GM12873 (cell line): ENCODE results near the gene CRADD.

ENCODE experiments used
- TF ChIP-seq, protein P1 (sequence below): IDR thresholded peaks from 2 replicates; pipeline ENCODE4 v1.5.1; 2012; ENCODE audit warnings: low read depth, mild to moderate bottlenecking, moderate library complexity, low read length, control low read depth; ENCODE audit not compliant: insufficient read depth; ENCODE audit errors: missing control alignments

Gene CRADD

DNA sequence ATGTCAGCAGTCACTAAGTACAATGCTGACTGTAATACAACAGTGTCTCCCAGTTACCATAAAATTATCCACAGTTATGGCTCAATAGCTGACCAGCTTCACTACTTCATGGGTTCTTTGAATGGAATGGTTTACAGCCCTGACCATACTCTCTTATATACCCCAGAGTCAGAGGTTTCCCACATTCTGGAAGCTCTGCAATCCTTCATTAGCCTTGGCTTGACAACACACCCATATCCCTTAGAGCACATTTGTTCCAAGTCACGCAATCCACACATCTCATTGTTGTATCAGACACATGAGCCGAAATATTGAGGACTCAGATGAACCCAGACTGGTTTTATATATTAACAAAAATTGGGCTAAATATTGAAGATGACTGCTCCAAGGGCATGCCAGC lies 261.8 kb downstream of the CRADD start:
- TF ChIP-seq, protein P1, sequence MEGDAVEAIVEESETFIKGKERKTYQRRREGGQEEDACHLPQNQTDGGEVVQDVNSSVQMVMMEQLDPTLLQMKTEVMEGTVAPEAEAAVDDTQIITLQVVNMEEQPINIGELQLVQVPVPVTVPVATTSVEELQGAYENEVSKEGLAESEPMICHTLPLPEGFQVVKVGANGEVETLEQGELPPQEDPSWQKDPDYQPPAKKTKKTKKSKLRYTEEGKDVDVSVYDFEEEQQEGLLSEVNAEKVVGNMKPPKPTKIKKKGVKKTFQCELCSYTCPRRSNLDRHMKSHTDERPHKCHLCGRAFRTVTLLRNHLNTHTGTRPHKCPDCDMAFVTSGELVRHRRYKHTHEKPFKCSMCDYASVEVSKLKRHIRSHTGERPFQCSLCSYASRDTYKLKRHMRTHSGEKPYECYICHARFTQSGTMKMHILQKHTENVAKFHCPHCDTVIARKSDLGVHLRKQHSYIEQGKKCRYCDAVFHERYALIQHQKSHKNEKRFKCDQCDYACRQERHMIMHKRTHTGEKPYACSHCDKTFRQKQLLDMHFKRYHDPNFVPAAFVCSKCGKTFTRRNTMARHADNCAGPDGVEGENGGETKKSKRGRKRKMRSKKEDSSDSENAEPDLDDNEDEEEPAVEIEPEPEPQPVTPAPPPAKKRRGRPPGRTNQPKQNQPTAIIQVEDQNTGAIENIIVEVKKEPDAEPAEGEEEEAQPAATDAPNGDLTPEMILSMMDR, result no peak

DNA sequence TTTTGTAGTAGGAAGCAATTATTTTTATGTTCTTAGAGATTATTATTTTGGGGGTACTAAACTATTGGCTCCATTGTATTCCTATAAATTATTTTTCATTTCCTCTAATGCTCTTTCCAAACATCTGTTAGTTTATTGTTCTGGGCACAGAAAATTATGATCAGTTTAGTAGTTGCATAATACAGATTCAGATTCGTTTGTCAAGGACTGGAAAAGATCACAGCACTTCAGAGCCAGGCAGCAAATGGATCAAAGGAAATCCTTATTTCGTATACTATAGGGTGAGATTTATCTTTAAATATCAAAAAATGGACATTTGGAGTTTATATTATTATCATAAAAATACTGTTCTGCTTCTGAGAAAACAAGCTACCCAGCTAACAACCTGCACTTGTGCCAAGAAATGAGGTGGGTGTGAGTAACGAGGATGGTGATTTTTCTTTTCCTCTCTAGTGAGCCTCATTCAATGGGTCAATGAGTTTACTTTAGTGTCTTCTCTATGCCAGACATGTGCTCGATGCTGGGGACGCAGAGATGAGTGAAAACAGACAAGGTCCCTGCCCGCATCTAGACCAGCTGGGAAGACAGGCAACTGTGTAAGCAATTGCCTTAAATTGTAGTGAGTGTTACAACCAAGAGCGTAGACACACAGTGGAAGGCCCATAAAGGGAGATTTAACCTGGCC lies 262.6 kb downstream of the CRADD start:
- TF ChIP-seq, protein P1, result no peak

- TF ChIP-seq, protein P1, result no peak
Measured at GRCh38 chr12:93943780-93944179, 266.6 kb downstream of the CRADD start.

DNA sequence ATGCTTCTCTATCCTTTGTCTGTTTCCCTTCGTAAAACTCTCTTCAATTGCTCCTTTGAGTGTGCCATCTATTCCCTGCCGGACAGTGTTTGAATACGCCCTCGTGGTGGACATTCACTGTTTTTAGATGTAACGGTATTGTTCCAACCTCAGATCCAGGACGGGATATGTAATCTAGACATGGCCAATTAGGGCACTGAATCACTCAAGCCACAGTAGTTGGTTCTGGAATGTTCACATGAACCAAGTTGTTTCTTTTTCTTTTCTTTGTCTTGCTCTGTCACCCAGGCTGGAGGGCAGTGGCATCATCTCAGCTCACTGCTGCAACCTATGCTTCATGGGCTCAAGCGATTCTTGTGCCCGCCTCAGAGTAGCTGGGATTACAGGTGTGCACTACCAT lies 267.0 kb downstream of the CRADD start:
- TF ChIP-seq, protein P1, result no peak
